ENCODE measurements around the gene RGS12.

RGS12 gene

GRCh38 chr4:3332498-3332897 lies 39.7 kb downstream of the RGS12 start:
- DNase-seq: no peak

- no peak for DNase-seq
These were observed 41.5 kb downstream of the RGS12 start for GRCh38 chr4:3334316-3334715.

GRCh38 chr4:3335385-3335784 lies 42.6 kb downstream of the RGS12 start:
- no peak for DNase-seq

- DNase-seq: no peak
These were observed 43.2 kb downstream of the RGS12 start for GRCh38 chr4:3335982-3336381.

- DNase-seq: no peak
These were observed 43.8 kb downstream of the RGS12 start for GRCh38 chr4:3336382-3337356.

GRCh38 chr4:3337357-3337732 lies 44.5 kb downstream of the RGS12 start:
- no peak for DNase-seq

GRCh38 chr4:3337811-3338210 lies 45.0 kb downstream of the RGS12 start:
- no peak for DNase-seq

- DNase-seq: no peak
These were observed 45.6 kb downstream of the RGS12 start for GRCh38 chr4:3338321-3338838.

- no peak for DNase-seq
These were observed 46.2 kb downstream of the RGS12 start for GRCh38 chr4:3338976-3339531.

GRCh38 chr4:3339577-3339976 lies 46.8 kb downstream of the RGS12 start:
- no peak for DNase-seq

- no peak for DNase-seq
These were observed 47.3 kb downstream of the RGS12 start for GRCh38 chr4:3340038-3340699.

- DNase-seq: no peak
These were observed 47.9 kb downstream of the RGS12 start for GRCh38 chr4:3340700-3341083.

GRCh38 chr4:3341760-3342159 lies 48.9 kb downstream of the RGS12 start:
- DNase-seq: no peak

- no peak for DNase-seq
These were observed 49.5 kb downstream of the RGS12 start for GRCh38 chr4:3342182-3342854.
